ENCODE measurements around the gene GATA2. TPM values are rescaled to one million over a fixed set of nuclear protein-coding genes. Genes with fewer than 3 reads are reported as not detected.

The GATA2 gene
- polyA plus RNA-seq, 1 donor = 3.6 TPM

DNA sequence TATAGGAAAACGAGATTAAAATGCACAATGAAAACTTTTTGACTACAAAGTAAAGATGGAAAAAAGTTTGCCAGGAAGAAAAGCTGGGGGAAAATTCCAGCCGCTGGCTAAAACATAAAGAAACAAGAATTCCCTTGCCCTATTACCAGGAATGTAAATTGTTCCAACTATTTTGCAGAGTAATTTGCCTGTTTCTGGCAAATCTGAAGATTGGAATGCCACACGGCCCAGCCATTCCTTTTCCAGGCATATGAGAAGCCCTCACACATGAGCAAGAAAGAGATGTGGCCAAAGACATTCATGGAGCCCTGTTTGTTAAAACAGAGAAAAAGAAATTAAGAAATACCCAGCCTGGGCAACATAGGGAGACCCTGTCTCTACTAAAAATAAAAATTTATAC, 8.4 kb upstream of the GATA2 start:
- DNase-seq = no peak

DNA sequence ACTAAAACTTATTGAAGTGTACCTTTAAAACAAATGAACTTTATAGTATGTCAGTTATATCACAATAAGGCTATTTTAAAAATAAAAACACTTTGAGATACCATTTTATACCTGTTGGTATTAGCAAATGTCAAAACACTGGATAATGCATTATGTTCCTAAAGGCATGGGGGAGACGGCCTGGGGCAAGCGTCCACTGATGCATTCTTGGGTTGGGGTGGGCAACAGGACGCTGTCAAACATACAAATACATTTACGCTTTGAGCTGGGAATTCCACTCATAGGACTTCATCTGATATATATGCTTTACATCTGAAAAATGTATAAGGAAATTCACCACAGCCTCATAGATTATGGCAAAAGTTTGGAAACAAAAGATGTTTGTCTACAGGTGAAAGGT, 7.6 kb upstream of the GATA2 start:
- DNase-seq = no peak

DNA sequence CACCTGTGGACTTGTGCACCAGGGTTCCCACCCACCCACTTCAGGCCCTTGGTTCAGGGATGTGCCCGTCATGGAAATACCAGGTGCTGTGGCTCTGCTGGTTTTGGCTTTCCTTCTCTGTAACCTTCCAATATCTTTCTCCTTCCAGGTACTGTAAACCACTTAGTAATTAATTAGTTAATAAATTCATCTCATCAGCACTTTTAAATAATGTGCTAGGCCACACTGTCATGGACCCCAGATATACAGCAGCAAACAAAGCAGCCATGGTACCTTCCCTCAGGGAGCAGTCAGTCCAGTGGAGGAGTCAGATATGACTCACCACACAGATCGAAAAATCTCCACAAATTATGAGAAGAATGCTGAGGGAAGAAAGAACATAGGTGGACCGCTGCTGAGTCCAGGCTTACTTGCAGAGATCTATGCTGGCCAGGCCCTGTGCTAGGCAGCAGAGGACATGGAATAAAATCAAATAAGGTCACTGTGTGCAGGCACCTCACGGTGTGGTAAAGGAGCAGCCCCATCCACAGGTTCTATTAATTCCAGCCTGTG, 6.8 kb upstream of the GATA2 start:
- DNase-seq = no peak

DNA sequence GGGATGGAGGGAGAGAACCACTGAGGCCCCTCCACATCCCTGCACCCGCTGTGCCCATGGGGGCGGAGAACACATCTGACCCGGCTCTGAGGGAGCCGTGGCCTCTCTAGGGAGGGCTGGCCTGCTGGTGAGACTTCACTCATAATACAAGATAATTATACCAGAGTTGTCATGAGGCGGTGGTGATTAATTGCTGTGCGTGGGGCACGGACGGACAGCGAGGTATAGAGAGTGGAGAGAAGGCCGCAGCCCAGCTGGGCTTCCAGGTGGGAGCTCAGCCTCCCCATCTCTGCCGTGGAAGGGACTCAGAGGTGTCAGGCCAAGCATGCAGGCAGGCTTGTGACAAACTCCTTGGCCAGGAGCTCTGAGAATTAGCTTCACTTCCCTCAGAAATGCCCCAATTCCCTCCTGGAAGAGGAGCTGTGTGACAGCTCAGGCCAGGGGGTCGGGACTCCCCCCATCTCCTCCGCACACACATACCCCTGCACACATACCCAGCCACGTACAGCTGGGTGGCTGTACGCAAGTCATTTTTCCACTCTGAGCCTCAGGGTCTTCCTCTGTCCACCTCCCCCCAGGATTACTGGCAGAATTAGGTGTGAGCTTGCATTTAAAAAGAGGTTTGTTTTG, 6.0 kb upstream of the GATA2 start:
- DNase-seq = no peak

DNA sequence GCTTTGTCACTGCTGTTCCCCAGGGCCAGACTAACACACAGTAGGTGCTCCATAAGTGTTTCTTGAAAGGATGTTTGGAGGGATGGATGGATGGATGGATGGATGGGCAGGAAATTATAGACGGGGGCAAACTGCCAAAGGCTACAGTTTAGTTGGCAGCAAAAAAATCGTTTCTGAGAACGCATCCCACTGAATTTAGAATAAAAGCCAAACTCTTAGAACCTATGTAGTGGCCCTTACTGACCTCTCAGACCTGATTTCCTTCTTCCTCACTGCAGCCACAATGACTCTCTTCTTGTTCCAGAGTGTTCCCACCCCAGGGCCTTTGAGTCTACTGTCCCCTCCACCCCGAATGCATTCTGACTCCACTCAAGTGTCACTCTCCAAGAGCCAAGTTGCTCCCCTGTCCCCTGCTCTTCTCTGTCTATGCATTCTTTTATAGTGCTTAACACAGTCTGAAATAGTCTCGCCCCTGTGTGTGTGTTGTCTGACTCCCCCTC, 5.2 kb upstream of the GATA2 start:
- DNase-seq = no peak

DNA sequence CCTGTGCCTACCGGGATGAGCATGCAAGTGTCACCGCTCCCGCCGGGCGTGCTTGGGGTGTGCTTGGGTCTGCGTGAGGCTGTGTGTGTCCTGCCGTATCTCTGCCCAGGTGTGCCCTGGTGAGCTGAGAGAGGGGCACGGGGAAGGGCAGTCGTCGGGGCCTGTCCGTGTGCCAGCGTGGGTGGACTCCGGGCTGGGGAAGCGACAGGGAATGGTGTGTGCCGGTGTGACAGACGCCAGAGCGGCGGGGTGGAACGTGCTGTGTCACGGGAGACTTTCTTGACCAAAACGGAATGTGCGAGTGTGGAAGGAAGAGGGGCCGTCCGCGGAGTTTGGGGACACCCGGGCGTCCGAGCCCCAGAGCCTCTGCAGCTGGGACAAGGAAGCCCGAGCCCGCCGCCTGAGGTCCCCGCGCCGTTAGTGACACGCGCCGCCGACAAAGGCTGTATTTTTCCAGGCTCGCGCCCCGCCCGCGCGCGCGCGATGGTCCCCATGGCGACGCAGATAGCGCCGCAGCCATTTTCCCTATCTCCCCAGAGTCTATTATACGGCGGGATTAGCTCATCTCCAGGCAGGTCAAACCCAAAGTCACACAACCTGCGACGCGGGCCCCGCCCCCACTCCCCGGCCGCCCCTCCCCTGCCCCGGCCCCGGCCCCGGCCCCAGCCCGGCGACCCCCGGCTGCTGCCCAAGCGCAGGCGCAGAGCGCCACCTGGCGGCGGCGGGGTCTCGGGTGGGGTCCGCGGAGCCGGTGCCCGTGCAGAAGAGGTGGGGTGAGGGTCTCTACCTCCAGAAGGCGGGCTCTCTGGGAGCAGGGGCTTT, 4.5 kb upstream of the GATA2 start:
- peak; percentile 43 for DNase-seq

DNA sequence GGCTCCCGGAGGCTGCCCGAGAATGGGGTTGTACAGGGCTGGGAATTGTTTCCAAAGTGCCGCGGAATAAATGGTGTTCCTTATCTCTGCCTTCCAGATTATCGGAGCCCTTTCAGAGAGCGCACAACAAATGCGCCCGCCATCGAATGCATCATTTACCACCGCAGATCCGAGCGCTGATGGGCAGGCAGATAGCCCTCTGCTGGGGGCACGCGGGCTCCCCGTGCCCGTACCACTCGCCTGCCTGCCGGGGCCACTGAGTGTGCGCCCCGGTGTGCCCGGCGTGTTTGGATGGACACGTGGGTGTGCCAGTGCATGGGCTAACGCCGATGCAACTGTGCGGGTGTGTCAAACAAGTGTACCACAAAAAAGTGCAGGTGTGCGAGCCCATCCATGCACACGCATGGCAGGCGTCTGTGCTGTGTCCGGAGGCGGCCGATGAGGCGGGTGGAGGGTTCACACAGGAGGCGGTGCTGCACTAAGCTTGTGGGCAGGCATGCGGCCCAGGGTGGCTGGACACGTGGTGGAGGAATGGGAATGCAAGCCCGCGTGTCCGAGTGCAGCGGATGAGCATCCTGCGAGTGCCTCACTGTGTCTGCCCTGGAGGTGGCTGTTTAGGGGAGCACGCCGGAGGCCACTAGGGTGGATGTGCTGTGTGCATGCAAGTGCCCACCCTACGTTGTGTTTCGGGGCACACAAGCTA, 3.8 kb upstream of the GATA2 start:
- DNase-seq = no peak

DNA sequence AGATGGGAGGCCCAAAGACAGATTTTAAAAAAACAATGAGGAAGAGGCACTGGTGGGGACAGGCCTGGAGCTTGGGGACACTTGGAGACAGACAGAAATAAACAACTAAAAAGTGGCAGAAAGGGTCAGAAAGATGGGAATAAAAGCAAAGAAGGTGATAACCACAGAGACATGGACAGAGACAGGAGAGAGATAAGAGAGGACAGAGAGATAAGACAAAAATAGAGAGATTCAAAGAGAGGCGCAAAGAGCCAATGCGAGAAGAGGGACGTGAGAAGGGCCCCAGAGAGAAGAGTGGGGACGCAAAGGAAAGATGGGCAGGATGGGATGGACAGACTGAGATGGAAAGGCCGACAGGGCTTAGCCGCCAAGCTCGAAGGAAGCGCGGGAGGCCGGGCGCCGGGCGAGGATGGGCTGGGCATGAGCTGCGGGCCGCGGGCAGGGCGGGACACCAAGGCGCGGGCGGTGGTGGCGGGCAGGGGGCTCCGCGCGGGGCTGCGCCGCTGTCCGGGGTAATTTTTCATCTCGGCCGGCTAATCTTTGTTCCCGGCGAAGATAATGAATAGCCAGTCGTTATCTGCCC, 3.1 kb upstream of the GATA2 start:
- DNase-seq = no peak

DNA sequence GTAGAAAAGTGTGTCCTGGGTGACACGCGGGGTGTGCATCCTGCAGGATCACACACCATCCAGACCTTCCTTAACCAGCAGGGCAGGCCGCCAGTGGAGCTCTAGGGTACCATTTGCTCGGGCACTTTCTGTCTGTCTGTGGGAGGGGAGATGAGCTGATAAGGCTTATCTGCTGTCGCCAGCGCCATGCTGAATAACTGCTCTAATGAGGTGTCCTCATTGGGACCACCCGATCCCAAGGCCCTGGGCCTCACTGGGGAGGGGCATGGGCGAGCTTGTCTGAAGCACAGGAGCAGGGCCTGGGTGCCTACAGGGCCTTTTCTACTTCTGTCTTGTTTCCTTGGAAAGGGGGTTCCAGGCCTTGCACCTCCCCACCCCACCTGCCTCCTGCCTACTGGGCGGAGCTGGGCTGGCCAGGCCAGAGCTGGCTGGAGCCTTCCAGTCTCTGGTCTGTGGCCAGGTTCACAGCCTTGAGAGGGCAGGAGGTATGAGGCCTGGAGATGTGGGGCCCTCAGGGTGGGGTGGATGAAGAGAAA, 2.5 kb upstream of the GATA2 start:
- no peak for DNase-seq

DNA sequence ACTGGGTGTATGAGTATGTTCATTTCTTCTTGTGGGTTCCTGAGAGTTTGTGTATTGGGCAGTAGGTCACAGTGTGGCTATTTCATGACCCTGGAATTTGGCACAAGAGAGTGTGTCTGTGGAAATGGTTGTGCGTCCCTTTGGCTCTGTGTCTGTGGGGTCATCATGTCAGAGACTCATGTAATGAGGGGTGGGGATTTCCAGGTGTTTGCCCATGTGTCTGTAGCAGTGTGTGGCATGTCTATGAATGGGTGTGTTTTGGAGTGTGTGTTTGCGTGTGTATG, 1.3 kb upstream of the GATA2 start:
- DNase-seq = no peak

DNA sequence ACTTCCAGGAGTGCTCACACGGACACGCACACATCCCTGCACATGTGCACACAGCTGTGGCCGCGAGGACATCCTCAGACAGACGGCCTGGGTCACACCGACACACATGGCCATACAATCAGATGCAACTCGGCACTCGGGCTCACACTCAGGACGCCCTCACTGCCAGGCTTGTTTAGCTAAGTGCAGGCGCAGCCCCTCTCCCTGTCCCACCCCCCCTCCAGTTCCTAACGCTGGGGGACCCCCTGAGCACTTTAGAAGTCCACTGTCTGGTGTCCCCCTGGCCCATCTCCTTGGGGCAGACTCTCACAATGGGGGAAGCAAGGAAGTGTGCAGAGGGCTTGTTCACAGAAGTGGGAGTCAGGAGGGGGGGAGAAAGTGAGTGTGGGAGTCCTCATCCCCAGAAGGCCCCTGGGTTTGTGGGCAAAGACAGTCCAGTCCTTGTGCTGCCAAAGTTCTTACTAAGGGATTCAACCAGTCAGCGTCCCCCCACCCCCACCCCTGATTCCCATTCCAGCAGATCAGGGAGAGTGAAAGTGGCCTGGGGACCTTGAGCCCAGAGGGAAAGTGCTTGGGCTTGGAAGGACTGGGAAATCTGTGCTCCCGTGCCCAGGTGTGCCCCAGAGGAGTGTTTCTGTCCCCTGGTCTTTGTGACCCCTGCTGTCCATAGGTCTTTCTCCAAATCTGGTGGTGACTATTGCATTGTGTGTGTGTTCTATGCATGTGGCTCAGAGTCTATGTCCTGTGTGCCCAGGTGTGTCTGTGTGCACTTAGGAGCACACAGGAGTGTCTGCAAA, 767 bp upstream of the GATA2 start:
- no peak for DNase-seq

DNA sequence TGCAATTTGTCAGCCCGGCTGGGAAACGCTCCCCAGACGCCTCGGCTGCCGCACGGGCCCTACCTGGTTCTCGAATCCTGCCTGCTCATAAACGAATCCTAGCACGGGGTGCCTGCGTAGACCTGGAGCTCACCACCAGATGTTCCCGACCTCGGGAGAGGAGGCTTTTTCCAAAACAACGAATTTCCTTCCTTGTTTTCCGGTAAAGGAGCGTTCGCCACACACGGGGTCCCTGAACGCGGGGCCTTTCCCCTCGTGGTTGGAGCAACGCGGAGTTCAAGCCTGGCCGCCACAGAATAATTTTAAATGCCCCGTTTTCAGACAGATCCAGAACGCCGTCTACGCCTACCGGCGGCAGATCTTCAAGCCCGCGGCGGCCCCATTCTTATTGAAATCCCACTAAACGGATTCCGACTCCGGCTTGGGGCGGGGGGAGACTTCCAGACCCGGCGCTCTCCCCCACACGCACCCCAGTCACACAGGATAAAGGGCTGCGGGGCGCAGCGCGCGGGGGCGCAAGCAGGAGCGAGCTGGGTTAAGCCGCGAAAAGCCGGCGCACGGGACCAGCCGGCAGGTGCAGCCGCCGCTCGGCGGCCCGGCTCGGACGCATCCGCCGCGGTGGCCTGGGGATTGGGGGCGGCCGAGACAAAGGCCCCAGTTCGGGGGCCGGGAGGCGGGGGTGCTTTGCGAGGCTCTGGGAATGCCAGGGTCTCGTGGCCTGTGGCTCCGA, 895 bp downstream of the GATA2 start:
- peak; percentile 38 for DNase-seq

DNA sequence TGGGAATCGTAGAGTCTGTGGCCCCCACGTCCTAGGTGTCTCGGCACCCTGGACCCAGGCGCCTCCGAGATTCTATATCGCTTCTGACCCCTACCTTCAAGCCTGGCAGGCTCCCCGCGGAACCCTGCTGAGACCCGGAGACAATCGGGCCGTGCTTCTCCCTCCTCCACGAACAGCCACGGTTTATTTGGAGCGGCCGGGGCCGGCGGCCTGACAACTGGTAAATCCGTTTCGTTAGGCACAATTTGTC, 1.4 kb downstream of the GATA2 start:
- DNase-seq = no peak

DNA sequence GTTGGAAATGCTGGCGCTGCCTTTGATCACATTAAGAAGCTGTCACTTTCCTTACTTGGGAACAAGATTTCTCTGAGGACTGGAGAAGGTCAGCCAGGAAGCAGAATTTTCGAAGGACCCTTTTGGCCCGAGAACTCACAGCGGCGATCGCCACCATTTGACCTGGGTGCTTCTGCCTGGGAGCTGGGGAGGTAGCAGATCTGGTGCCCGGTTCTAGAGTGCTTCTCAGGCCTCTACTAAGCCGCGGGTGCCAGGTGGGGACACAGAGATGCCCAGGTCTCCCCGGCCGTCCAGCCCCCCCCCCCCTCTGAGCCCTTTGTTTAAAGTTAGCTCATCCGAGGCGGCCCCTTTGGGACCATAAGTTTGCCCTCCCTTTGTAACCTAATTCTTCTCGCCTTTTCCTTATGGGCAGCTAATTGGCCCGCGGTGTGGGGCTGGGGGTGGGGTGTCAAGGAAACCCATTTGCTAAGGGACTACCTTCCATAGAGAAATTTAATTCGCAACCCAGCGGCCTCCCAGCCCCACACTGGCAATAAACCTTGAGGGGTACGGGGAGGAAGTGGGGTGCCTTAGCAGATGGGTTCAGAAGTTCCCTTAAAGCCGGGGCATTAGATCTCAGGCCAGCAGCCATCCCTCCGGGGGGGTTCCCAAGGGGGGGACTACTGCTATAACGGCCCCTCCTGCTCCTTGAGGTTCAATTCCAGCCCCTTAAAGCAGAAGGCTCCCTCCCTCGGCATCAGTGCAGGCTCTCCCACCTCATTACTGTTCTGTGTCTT, 1.9 kb downstream of the GATA2 start:
- no peak for DNase-seq

DNA sequence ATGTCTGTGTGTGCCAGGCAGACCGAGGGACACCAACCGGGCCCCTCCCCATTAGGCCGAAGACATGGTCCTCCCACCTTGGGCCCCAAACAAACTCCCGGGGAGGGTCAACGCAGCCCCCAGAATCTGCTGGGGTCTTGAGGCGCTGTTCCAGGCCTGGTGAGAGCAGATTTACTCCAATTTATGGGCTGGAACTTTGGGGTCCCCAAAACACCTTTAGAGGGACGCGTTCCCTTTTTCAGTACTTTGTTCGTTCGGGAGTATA, 2.4 kb downstream of the GATA2 start:
- no peak for DNase-seq

DNA sequence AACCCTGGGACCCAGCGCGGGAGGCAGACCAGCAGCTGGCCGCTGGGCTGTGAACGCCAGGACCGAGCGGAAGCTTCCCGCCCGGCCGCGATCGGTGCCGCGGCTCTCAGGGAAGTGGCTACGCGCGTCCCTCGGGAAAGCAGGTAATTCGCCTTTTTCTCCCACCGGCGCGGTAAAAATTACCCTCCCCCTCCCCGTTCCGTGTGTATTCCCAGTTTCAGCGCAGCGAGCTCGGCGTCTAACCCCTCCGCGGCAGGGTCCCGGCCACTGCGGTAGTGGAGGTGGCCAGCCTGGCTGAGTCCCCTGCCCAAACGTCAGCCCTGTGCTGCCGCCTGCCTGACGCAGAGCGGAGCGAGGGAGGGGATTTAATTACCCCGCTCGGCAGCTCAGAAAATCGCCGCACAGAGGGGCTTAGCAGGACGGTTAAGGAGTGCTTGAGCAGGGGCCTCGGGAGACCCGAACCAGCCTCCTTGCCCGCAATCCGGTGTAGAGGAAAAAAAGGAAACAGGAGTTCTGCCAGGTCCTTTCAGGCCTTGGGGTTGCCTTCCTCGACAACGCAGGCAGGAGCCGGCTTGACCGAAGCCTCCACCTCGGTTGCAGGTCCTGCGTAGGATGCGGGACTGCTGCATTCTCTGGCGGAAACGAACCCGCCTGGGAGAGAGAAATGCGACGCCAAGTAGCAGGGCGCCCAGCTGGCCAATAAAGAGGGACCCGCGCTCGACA, 2.9 kb downstream of the GATA2 start:
- DNase-seq = peak; percentile 30

DNA sequence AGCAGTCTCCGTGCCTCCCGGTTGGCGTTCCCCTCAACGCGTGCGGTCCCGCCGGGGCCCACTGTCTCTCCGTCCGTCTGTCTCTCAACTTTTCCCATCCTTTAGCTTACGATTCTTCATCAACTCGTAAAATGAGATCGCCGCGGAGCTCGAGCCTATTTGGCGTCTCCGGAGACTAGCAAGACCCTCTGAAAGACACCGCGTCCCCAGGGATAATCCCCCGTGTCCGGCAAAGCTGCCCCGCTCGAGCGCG, 3.4 kb downstream of the GATA2 start:
- DNase-seq = no peak

DNA sequence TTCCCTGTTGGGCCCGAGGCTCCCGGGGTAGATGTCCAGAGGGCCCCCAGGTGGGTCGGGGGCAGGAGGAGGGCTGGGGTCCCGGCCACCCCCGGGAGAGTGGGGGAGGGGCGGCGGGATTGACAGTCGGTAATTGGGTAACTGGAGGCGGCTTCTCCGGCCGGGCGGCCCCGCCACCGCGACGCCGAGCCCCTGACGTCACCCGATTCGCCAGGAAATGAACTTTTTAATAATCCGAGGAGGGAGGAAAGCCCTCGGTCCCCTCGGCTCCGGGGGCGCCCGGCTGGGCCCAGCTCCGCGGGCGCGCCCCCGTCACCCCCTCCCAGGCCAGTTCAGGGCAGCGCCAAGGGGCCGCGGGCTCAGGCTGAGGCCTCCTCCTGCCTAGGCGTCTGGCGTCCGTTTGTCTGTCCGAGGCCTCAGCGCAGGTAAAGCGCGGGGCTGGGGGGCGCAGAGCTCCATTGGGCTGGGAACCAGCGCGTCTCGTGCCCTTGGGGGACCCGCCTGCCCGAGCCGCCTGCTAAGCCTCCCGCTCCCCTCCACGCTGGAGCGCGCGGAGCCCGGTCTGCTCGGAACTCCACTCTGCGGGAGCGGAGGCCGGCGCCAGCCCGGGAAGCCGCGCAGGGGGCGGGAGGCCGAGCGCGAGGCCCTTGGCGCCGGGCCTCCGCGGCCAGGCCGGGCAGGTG, 3.9 kb downstream of the GATA2 start:
- peak; percentile 30 for DNase-seq

DNA sequence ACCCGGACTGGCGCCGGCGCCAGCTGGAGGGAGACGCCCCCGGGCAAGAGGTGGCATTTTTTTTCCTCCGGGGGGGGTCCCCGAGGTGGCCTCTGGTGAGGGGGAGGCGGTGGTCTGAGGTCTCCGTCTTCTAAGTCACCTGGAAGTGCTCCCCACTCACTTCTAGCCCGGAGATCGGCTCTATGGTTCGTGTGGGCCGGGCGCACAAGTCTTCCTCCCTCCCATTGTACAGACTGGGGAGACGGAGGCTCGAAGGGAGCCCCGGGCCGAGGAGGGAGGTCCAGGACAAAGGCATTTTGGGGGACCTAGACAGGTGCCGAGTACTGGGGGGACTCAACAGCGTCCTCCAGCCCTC, 4.4 kb downstream of the GATA2 start:
- DNase-seq = no peak
